MCF 10A (cell line): ENCODE results near the gene PROX2. TPM values are rescaled to one million over a fixed set of nuclear protein-coding genes. Genes with fewer than 3 reads are reported as not detected.

Experiments
- BruUV-seq: library from RNA; stranded (reverse); fragments of 400-500 nt; replicated peaks from 2 replicates; lab custom pipeline; 2021; lab: Mats Ljungman, UMichigan
- CTCF ChIA-PET: fragments of 300-600 bp; sonication (Branson Sonifier 250); formaldehyde crosslinking; extraction: SDS; loops from one replicate; lab custom pipeline; 2021; ENCODE audit warnings: antibody characterized with exemption, inconsistent platforms; lab: Yijun Ruan, JAX
- POLR2A ChIA-PET: fragments of 300-600, 350-650 bp; sonication (Branson Sonifier 250); formaldehyde crosslinking; extraction: SDS; loops from one replicate; lab custom pipeline; 2020; ENCODE audit warnings: antibody characterized with exemption, inconsistent platforms; lab: Yijun Ruan, JAX
- DNase-seq: peaks from one replicate; pipeline ENCODE4 v3.0.0-alpha.2; 2018; ENCODE audit not compliant: unreplicated experiment
- H3K27ac Mint-ChIP-seq: one replicate; pipeline ENCODE4 v1.8.0; 2022; ENCODE audit warnings: mild to moderate bottlenecking, low read depth, mixed read lengths; ENCODE audit not compliant: unreplicated experiment
- H3K27me3 Mint-ChIP-seq: one replicate; pipeline ENCODE4 v1.8.0; 2022; ENCODE audit warnings: mixed read lengths; ENCODE audit not compliant: insufficient read depth, unreplicated experiment
- H3K36me3 Mint-ChIP-seq: one replicate; pipeline ENCODE4 v1.8.0; 2022; ENCODE audit warnings: mild to moderate bottlenecking, moderate library complexity, mixed read lengths; ENCODE audit not compliant: insufficient read depth, unreplicated experiment
- H3K4me1 Mint-ChIP-seq: one replicate; pipeline ENCODE4 v1.8.0; 2022; ENCODE audit warnings: mixed read lengths; ENCODE audit not compliant: insufficient read depth, unreplicated experiment
- H3K4me3 Mint-ChIP-seq: one replicate; pipeline ENCODE4 v1.8.0; 2022; ENCODE audit warnings: mild to moderate bottlenecking, moderate library complexity, mixed read lengths; ENCODE audit not compliant: unreplicated experiment
- H3K9me3 Mint-ChIP-seq: one replicate; pipeline ENCODE4 v1.8.0; 2022; ENCODE audit warnings: mixed read lengths; ENCODE audit not compliant: unreplicated experiment
- CTCF ChIP-seq: fragments of 200-600 bp; IDR thresholded peaks from one replicate; pipeline ENCODE4 v1.8.0; 2022; ENCODE audit warnings: antibody characterized with exemption, mild to moderate bottlenecking; ENCODE audit not compliant: unreplicated experiment
- intact Hi-C: fragments of 100-400 bp; cut with micrococcal nuclease; formaldehyde crosslinking; loops from 2 replicates; pipeline ENCODE4 v1.14.1; 2022
- total RNA-seq: library from RNA; stranded (reverse); gene quantifications from 2 replicates; pipeline ENCODE4 v1.2.3, GENCODE V29; 2022

Gene PROX2
- total RNA-seq, 1 experiment from 2014 or later: not detected

DNA sequence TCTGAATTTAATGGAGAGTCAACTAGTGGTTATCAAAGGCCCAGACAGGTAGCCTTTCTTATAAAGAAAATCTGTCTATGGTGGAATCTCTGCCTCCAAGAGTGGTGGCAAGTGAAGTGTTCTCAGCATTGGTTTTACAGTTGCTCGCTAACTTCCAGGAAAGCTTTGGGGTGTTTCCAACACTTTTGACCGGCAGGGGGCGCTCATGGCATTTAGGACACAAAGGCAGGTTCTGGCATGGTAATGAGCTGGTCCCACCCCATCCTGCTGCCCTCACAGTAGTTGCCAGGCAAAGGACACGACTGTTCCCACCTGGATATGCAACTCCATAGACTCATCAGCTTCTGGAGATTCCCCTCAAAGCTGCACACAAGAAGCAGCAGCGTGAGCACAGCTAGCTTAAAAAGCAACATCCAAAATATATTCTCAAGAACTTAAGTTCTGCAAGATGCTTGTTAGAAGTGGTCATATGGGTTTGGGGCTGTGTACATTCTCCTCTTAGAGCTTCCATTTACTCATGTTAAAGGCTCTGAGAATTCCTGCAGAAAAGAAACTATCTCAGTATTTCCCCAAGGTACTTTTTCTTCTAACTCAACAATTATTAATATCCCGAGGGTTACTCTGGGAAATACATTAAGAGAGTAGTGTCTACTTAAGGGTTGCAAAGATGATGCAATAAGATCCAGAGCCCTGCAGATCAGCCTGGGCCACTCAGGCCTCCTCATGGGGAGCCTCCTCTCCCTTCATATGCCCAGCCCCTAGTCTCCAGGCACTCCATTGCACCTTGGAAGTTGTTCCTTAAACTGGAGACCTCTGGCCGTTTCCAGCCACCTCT lies 14.8 kb downstream of the PROX2 start:
- TF ChIP-seq CTCF: peak; percentile 64
- intact Hi-C loops: loop anchor here (1.0 to 5.0 kb wide), 3 partner anchors 44 to 441 kb away; no protein-coding TSS in a partner anchor
- H3K4me1 Mint-ChIP-seq: no peaks in the 10 kb centered on the region
- H3K27me3 Mint-ChIP-seq: peaks cover 6% of the 10 kb centered on the region
- peak; percentile 89 for DNase-seq
- H3K4me3 Mint-ChIP-seq: no peak overlapping the region
- H3K27ac Mint-ChIP-seq: no peak overlapping the region
- no peaks in the 10 kb centered on the region for H3K9me3 Mint-ChIP-seq
- BruUV-seq: no TSS peak
- H3K36me3 Mint-ChIP-seq: peaks cover 6% of the 10 kb centered on the region
- CTCF ChIA-PET: interaction anchor here (0.6 to 9.2 kb wide), 42 partner anchors 7 to 1765 kb away, joined by 3 to 204 read pairs (median 4); partner anchors contain the start of genes ACYP1, DLST, ISCA2 and PROX2
- POLR2A ChIA-PET: interaction anchor here (0.6 to 4.2 kb wide), 8 partner anchors 10 to 227 kb away, joined by 3 to 26 read pairs (median 4); no protein-coding TSS in a partner anchor

- POLR2A ChIA-PET: interaction anchor here (1.1 to 4.2 kb wide), 5 partner anchors 9 to 228 kb away, joined by 4 to 26 read pairs (median 5); no protein-coding TSS in a partner anchor
- Mint-ChIP-seq H3K27ac (no peak overlapping the region), H3K27me3 (no peaks in the 10 kb centered on the region), H3K4me3 (no peak overlapping the region), H3K36me3 (peaks cover 6% of the 10 kb centered on the region), H3K4me1 (no peaks in the 10 kb centered on the region), H3K9me3 (no peaks in the 10 kb centered on the region)
- BruUV-seq: no TSS peak
- no peak for DNase-seq
- intact Hi-C loops: loop anchor here (5.0 kb wide), 1 partner anchor 442 kb away; no protein-coding TSS in a partner anchor
- no peak for TF ChIP-seq CTCF
- CTCF ChIA-PET: interaction anchor here (0.5 to 9.2 kb wide), 28 partner anchors 8 to 307 kb away, joined by 3 to 204 read pairs (median 5); partner anchors contain the start of genes DLST, PROX2 and RPS6KL1
Measured at GRCh38 chr14:74859757-74860552, 16.0 kb downstream of the PROX2 start.

- POLR2A ChIA-PET: interaction anchor here (0.6 to 0.9 kb wide), 4 partner anchors 24 to 225 kb away, joined by 3 to 4 read pairs (median 3); partner anchors contain the start of gene DLST
- CTCF ChIA-PET: interaction anchor here (0.6 to 9.2 kb wide), 6 partner anchors 19 to 1100 kb away, joined by 3 to 204 read pairs (median 7); partner anchors contain the start of genes DLST and PROX2
- no peaks in the 10 kb centered on the region for H3K4me1 Mint-ChIP-seq
Measured at GRCh38 chr14:74858022-74858421, 17.9 kb downstream of the PROX2 start.

More at GRCh38 chr14:74858022-74858421, 17.9 kb downstream of the PROX2 start:
- BruUV-seq: no TSS peak
- no peaks in the 10 kb centered on the region for H3K9me3 Mint-ChIP-seq
- no peak for TF ChIP-seq CTCF
- H3K4me3 Mint-ChIP-seq: no peak overlapping the region
- no peaks in the 10 kb centered on the region for H3K27me3 Mint-ChIP-seq
- peaks cover 6% of the 10 kb centered on the region for H3K36me3 Mint-ChIP-seq
- intact Hi-C loops: no loop called here
- DNase-seq: no peak
- H3K27ac Mint-ChIP-seq: no peak overlapping the region
